Ovary (tissue), 3 donors: ENCODE measurements around the gene TOP1.

Source experiments
- POLR2A ChIP-seq: fragments of 450-650 bp; IDR thresholded peaks from one replicate; pipeline ENCODE4 v1.6.1; 2017; ENCODE audit warnings: antibody characterized with exemption, mild to moderate bottlenecking, moderate library complexity
- TF ChIP-seq, protein P1 (sequence below), 3 donors: fragments of 450-650 bp in 2 of 3; fragments of 200-600 bp in 1 of 3; IDR thresholded peaks; one replicate each; pipeline versions ENCODE4 v1.5.1 to v1.8.0; 2016 to 2022; ENCODE audit warnings: antibody characterized with exemption in 3 of 3, mild to moderate bottlenecking in 1 of 3
- donor health status: DM: no; HTN: no; CAD: no.

DNA sequence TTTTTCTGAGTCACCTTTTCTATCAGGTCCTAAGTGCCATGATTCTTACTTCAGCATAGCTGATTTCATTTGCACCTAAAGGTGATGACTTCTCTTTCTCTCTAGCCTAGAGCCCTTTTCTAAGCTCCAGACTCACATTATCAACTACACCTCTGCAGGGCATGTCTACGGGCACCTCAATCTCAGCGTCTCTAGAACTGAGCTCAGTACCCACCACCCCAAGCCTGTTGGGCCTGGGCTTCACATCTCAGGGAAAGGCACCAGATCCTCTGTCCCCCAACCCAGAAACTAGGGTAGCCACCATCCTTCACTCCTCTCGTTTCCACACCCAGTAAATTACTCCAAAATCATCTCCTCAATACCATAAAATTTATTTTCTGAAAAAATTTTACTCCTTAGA is 98.1 kb downstream of the TOP1 start:
- TF ChIP-seq, protein P1, sequence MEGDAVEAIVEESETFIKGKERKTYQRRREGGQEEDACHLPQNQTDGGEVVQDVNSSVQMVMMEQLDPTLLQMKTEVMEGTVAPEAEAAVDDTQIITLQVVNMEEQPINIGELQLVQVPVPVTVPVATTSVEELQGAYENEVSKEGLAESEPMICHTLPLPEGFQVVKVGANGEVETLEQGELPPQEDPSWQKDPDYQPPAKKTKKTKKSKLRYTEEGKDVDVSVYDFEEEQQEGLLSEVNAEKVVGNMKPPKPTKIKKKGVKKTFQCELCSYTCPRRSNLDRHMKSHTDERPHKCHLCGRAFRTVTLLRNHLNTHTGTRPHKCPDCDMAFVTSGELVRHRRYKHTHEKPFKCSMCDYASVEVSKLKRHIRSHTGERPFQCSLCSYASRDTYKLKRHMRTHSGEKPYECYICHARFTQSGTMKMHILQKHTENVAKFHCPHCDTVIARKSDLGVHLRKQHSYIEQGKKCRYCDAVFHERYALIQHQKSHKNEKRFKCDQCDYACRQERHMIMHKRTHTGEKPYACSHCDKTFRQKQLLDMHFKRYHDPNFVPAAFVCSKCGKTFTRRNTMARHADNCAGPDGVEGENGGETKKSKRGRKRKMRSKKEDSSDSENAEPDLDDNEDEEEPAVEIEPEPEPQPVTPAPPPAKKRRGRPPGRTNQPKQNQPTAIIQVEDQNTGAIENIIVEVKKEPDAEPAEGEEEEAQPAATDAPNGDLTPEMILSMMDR (IDR thresholded peaks at IDR 0.05): no peak
- no peak for TF ChIP-seq POLR2A
